HG03135 (cell line): ENCODE data around the gene IDH3A.

ENCODE experiments used
- ATAC-seq: cut with Tn5 transposase; IDR thresholded peaks from one replicate; pipeline ENCODE4 v1.9.1; 2021; ENCODE audit warnings: mild to moderate bottlenecking, moderate library complexity; ENCODE audit not compliant: unreplicated experiment

The IDH3A gene

DNA sequence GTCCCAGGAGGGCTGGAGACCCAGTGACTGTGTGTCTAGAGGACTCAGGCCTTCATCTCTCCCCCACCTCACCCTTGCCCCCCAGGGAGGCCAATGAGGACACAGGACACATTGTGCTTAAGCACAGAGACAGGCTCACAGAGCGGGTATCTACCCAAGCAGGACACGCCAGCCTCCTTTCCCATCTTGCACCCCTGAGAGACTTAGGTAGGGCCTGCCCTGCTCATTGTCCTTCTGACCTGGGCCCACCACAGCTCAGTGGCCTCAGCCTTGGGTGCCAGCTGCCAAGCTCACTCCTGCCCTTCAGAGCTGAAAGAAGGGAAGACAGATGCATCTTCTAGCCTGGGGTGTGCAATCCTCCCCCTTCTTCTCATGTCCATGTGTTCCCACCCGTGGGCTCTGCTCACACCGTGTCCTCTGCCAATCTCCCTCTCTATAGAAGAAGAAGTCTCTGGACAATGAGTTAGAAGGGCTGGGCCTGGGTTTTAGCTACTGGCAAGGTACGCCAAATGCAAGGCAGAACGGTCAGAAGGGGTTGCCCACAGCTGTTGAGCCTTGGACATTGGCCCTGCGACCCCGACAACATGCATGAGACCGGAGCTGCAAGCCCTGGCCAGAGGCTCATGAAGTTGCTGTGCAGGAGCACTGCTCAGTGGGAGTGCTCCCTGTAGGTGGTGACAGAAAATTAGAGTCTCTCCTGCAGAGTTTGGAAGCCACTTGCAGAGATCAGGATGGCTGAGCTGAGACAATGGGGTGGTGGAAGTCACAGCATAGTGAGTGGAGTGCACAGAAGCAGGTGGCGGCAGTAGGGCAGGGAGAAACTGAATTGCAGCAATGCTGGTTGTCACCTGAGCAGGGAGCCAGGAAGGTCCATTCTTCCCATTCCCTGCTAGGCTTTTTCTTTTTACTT is 52.4 kb downstream of the IDH3A start:
- ATAC-seq, result no peak

DNA sequence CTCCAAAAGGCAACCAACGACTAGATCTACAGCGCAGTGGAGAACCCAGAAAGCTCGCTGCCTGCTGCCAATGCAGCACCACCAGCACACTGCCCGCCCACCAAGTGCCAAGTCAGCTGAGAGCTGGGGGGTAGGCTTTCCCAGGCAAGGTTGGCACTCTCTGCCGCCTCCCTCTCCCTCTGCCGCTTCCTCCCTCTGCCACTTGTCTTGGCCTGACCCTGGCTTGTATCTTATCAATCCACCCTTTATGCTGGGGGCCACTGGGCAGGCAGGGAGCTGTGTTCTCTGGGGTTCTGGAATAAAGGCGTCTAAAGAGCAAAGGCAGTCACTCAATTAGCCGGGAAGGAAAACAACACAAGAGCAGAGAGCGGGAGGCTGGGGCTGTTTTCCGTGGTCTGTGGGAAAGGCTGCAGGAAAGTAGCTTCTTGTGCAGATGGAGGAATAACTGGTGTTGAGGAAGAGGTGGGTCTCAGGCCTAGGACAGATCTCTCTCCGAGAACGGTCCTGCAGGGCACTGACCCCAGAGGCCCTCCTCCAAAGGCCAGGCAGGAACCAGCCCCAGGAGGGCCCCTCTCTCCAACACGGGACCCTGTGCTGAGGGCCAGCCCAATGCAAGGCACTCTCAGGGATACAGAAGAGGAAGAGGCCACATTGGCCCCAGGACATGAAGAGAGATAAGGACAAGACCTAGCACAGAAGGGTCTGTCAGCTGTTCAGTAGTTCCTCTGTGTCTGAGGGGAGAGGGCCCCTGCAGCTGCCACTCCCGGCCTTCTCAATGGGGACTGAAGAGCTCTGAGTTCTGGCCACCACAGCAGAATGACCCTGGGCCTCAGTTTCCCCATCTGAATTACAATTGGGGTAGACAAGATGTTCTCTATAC is 54.4 kb downstream of the IDH3A start:
- no peak for ATAC-seq

DNA sequence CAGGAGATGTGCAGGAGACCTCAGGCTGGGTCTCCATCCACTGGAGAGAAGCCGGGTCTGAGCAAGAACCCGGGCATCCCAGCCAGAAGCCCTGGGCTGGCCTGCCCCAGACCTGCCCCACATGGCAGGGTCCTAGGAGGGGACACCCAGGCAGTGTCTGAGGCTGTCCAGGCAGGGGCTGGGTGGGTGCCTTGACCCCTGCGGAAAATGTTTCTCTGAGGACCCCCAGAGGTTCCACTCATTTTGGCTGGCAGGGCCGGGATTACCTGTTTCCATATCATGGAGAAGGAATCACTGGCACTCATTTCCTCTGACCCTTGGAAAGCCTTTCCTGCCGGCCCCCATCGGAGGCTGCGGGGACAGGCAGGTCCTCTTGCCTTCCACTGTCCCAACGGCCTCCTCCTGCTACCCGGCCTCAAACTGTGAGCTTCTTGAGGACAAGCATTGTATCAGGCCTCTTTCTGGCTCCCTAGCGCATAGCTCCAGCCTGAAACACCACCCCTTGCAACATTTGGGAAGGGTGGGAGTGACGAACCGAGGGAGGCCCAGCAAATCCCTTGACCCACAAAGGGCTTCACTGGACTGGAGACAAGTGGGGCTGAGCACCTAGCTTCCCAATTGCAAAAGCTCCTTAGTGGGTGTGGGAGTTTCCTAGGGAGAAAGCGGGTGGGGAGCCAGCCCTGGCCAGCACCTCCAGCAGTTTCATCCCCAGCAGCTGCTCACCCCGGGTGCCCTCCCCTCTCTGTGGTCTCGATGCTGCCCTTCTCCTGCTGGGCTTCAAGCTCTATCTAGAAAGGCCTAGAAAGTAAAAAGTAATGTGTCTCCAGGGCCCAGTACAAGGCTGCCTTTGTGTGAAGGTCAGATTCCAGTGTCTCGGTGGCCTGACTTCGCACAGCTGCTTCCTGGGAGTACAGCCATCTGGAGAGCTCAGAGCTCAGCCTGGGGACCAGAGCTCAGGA is 55.5 kb downstream of the IDH3A start:
- ATAC-seq, result no peak

DNA sequence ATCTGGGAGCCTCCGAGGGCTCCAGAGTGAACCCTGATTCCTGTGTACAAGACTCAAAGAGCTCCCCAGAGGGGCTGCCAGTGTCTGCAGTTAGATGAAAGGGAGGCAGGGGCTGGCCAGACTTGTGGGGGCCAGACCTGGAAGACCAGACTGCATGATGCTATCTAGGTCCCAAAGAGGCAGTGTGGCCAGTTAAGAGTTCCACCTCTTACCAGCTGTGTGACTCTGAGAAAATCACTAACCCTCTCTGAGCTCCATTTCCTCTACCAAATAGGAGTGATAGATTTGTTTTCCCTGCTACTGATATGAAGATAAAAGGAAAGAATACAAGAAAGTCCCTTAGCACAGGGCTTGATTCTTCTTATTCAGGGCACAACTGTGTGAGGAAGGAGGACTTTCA is 56.2 kb downstream of the IDH3A start:
- no peak for ATAC-seq

DNA sequence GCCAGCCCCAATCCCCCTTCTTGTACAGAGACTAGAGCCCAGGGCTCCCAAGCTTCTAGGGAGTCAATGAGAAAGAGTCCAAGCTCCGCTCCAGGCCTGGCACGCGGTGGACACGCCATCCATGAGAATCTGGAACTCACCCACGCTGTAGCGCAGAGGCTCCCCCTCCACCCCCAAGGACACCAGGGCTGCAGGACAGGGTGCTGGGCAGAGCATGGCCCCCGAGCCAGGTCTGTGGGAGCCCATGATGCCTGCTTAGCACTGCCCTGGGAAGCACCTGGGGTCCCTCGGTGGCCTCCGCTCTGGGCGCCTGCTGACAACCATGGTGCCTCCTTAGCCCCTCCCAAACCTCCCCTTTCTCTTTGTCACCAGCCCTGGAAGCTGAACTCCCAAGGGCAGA is 56.7 kb downstream of the IDH3A start:
- no peak for ATAC-seq

DNA sequence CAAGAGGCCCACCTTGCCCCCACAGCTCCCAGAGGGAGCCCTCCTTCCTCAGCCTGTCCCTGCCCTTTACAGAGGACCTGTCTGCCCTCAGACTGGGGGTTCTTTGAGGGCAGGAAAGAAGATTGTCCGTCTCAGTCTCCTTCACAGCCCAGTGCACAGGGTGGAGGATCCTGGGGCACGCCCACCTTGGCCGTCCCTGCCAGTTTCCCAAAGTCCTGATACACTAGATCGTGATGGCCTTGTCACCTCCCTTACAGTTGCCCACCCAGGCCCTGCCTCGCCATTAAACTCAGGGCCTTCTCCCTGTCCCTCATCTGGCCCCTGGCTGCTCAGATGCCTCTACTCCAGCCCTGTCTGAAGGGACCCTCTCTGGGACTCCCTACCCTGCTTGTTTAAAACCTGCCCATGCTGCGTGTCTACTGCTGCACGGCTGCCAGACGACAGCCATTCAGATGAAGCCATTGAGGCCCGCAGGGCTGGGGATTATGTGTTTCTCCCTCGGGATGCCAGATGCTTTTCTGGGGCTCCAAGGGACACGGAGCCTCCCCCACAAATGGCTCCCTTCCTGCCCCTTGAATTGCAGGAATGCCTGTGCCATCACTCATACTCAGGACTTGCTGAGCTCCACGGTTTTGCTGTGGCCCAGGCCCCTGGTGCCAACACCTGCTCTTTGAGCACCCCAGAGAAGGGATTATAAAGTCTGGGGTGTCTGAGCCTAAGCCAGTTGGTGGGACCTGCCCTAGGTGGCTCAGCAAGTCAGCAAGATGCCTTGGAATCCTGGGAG is 57.4 kb downstream of the IDH3A start:
- no peak for ATAC-seq

DNA sequence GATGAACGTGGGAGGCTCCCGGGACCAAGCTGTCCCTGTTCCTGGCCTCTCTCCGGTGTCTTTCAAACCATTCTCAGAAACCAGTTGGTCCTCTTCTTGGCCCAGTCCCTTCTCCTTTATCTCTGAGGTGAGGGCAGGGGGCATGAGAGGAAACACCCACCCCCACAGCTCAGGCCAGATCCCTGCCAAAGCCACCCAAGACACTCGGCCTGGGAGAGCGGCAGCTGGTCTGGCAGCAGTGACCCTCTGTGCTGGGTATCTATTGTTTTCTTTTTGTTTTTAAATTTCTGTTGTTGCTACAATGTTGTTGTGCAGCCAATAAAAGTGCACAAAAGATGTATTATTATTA is 57.9 kb downstream of the IDH3A start:
- ATAC-seq, result no peak

DNA sequence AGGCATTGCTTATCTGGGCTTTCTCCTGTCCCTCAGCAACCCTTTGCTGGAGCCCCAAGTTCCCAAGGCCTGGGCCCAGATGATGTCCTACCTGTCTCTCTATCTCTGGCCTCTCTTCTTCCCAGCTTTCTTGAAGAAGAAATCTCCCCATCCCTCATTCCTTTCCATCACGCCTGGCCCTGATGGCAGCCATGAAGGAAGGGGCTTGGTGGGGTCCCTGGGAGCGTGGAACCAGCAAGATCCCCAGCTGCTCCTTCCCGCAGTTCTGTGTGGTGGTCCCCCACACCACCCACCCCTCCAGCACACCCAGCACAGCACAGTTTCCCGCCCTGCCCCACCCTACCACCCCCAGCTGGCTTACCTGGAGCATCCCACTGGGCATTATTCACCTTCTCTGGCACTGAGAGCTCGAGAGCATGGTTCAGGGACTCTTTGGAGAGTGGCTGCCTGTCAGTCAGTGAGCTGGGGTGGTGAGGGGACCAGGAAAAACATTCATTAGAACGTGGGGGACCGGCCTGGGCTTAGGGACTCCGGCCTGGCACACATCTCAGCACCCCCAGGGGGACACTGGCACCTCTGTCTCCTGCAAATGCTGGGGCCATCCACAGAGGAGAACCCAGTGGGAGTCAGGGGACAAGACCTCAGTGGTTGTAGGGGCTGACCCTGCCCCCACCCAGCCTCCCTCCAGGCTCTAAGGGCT is 58.6 kb downstream of the IDH3A start:
- no peak for ATAC-seq

DNA sequence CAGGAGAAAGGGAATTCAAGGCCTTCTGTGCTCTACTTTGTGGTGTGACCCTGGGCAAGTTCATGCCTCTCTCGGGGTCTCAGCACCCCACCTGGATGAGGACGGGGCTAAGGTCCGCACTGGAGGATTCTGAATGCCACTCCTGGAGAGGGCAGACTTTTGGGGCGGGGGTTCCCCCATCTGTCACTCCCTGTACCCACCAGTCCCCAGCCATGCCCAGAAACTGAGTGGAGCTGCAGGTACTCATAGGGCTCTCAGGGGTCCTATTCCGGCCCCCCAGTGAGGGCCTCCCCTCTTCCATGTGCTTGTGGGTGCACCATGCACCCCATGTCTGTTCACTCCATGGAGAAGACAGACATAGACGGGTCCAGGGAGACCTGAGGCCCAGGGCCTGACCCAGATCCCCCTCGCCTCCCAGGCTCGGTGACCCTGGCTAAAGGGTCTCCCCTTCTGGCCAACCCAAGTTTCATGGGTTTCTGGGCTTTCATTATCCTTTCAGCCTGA is 59.2 kb downstream of the IDH3A start:
- ATAC-seq, result no peak

DNA sequence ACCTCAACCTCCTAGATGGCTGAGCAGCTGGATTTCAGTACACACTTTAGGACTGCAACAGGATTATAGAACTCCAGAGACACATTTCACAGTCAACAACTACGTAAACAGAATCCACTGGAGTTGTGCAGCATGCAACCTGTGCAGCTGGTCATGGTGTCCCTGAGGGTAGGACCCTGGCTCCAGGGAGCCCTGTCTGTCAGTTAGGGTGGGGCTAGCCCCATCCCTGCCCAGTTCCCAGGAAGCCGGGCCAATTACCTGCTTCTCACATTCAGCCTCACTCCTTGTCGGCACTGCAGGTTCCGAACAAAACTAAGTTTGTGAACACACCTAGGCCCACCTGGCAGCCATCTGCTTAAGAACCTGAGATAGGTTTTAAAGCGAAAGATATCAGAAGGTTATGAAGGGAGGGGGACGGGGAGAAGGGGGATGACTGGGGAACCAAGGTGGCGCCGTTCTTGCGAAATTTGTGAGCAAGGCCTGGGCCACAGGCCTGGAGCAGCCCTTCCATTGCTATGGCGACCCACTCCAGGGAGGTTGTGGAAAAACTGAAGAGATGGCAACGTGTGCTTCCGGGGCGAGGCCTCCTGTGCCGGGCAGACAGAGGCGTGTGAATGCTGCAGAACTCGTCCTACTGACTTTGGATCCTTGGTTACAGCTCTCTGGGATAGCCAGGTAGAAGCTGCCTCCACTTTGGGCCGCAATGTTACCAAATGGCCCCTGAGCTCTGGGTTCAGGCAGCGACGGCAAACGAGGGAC is 59.9 kb downstream of the IDH3A start:
- ATAC-seq, result no peak

DNA sequence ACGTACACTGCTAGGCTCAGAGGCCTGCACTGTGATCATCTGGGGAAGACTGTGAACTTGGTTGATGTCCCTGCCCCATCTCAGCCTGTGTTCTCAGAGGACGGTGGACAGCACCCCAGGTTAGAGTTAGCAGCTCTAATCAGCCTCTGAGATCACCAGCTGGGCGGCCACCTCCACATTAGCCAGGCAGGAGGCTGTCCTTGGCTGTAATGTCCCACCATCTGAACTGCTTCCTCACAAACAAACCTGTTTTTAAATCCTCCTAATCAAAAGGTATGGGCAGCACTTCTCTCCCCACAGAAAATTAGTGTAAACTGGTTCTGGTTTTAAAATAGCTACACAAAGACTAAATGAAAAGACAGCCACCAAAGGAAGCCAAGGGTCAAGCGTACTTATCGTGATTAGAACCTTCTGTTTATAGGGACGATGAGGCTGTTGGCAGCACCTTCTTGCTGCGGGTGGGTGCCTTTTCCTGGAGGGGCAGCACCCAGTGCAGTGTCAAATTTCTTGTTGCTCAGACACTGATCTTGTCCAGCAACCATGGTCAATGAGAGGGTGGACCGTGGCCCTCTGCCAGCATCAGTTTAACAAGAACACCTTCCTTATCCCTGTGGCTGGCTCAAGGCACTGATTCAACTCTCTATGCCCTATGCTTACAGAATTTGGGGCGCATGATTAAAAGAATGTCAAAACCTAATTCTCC is 60.6 kb downstream of the IDH3A start:
- ATAC-seq, result no peak

DNA sequence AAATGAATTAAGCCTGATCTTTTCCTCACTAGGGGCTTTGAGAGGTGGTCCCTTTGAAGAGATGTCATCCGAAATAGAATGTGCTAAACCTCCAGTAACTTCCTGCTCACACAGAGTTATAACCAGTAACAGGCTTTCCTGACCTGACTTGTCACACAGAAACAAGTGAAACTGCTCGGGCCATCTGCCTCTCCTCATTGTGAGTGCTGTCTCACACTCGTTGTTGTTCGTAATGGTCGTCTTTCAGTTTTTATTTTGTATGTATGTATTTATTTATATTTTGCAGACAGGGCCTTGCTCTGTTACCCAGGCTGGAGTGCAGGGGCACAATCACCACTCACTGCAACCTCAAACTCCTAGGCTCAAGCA is 61.2 kb downstream of the IDH3A start:
- ATAC-seq, result no peak

DNA sequence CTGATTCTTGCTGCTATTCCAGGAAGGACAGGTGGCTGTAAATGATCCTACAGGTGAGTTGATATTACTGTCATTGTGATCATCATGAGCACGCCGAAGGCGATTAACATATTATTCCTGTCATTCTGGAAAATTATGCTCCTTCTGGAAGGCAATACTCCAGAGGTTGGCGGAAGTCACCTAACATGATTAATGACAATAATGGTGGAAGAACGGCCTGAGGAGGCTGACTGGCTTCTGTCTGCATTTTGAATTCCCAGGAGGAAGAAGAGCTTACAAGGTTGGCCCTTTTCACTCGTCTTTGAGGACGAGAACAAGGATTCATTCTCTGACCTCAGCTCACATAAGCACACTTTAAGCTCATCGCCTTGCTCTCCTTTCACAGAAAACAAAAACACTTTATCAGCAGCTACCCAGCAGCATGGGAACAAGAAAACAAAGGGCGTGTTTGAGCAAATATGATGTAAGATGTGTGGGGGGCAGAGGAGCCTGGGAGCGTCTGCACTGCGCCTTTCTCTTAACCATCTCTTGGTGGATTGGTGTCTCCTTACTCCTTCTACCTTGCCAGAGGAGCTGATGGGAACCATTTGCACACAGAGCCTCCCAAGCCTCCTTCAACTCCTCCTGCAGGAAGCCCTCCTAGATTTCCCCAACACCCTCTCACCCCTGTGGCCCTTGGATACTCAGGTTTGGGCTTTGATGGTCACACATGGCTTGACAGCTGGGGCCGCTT is 62.2 kb downstream of the IDH3A start:
- ATAC-seq, result no peak

DNA sequence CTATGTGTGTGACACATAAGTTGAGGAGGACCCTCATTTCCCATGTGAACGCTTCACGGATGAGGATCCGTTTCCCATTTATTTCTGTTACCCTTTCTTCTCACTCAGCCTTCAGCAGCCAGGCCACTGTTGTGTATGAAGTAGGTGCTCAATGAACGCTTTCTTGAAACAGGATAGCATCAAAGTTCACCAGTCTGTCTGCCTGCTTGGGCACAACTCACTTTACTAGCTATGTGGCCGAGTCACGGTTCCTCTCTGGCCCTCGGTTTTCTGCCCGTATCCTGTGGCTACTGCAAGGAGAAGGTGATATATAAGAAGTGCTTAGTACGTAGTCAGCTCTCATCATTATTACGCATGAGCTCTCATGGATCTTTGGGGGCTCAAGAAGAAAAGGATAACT is 62.8 kb downstream of the IDH3A start:
- ATAC-seq, result no peak

DNA sequence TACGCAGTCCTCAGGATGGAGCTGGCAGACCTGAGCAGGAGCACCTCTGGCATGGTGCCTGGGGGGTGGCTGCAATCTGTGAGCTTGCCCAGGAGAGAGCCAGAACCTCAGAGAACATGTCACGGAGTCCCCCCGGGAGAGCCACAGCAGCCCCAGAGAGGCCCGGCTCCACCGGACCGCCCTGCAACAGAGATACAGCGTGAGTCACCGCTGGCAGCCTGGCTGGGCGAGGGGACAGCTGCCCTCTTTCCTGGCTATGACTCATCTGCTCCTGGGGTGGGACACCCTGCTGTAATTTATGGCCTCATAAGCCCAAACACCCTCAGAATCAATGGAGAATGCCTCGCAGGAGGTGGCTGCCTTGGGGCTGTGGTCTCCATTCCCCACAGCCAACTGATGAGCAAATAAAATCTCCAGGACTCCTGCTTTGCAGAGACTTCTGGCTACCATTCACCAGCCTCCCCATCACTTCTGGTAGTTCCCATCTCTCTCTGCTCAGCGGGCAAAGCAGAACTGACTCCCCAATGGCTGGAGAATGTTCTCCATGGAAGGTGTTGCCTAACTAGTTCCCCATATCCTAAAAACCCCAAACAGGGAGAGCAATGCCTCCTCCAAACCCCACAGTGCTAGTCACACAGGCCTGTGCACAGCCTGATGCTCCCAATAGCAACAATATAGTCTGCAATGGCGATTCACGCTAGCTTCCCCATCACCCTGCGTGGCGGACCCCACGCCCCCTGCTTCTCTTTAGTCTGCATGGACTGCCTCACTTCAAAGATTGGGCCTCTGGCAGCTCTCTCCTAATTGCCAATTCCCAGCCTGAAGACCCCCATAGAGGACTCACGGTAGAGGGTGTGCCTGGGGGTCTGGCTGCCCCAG is 63.6 kb downstream of the IDH3A start:
- no peak for ATAC-seq

DNA sequence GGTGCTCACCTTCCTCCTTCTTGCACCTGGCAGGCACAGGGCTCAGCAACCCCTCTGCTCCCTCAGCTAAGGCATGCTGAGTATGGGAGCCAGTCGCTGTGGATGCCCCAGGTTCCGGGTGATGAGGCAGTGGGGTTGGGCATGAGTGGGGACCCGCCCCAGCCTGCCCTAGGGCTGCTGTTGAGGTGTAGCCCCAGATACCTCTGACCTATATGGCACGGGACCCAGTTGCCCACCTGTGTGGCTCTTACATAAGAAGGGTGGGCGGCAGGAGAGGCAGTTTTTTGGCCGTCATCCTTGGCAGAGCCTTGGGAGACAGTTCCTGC is 64.2 kb downstream of the IDH3A start:
- ATAC-seq, result no peak

DNA sequence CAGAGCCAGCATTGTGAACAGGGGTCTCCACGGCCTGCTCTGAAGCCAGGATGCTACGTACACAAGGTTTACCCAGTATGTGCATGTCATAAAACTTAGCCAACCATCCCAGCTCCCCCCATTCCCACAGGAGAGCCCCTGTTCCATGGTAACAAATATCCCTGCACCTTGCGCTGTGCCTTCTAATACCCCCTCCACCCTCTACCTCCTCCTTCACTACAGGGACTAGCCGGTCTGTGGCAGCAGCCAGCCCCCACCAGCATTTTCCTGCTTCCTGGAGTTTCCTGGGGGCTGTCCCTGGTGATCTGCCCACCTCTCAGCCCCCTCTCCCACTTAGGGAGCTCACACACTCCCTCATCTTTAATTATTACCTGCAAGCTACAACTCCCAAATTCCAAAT is 64.8 kb downstream of the IDH3A start:
- no peak for ATAC-seq
